CD4-positive, alpha-beta T cell (primary cell): ENCODE measurements around the gene TAMM41. TPM values are rescaled to one million over a fixed set of nuclear protein-coding genes. Genes with fewer than 3 reads are reported as not detected.

Source experiments
- ATAC-seq: fragments of 200-7000 bp; cut with Tn5 transposase; one replicate; pipeline ENCODE4 v1.10.0; 2022; ENCODE audit warnings: mild to moderate bottlenecking; ENCODE audit not compliant: poor library complexity
- CTCF ChIA-PET: fragments of 350-600 bp; sonication (Branson Sonifier 250); formaldehyde crosslinking; loops from one replicate; lab custom pipeline; 2021; ENCODE audit warnings: antibody characterized with exemption, inconsistent platforms; lab: Charles Lee
- POLR2A ChIA-PET: fragments of 350-600 bp; sonication (Branson Sonifier 250); formaldehyde crosslinking; loops from one replicate; lab custom pipeline; 2021; ENCODE audit warnings: antibody characterized with exemption, inconsistent platforms; lab: Charles Lee
- DNase-seq, 14 experiments: peaks; one replicate each; pipeline ENCODE4 v3.0.0-alpha.2; 2013 to 2020; ENCODE audit warnings: mixed read lengths in 2 of 14
- H3K27ac ChIP-seq, 2 donors: one replicate each; pipeline versions ENCODE4 v1.5.1 to v1.7.0; 2013; ENCODE audit warnings: low read length in 2 of 2, low read depth in 1 of 2, mild to moderate bottlenecking in 1 of 2
- H3K27me3 ChIP-seq, 2 experiments: 1 replicate in 1 of 2; 2 replicates in 1 of 2; pipeline versions ENCODE4 v1.6.1 to v1.7.0; 2013; ENCODE audit warnings: low read length in 2 of 2, control low read depth in 1 of 2, mild to moderate bottlenecking in 1 of 2, moderate library complexity in 1 of 2; ENCODE audit not compliant: insufficient read depth in 2 of 2, control insufficient read depth in 1 of 2
- H3K36me3 ChIP-seq: one replicate; pipeline ENCODE4 v1.6.1; 2013; ENCODE audit warnings: low read length, control low read depth; ENCODE audit not compliant: insufficient read depth
- H3K4me1 ChIP-seq: one replicate; pipeline ENCODE4 v1.6.1; 2013; ENCODE audit warnings: low read length, control low read depth; ENCODE audit not compliant: insufficient read depth
- H3K4me3 ChIP-seq: one replicate; pipeline ENCODE4 v1.5.1; 2013; ENCODE audit warnings: mild to moderate bottlenecking, low read length, moderate library complexity
- H3K9me3 ChIP-seq, 2 experiments: 1 replicate in 1 of 2; 2 replicates in 1 of 2; pipeline versions ENCODE4 v1.6.1 to v1.7.0; 2013; ENCODE audit warnings: low read length in 2 of 2, mild to moderate bottlenecking in 2 of 2, control low read depth in 1 of 2, moderate library complexity in 1 of 2; ENCODE audit not compliant: control insufficient read depth in 1 of 2, insufficient read depth in 1 of 2
- H3K27ac Mint-ChIP-seq: one replicate; pipeline ENCODE4 v1.8.0; 2020; ENCODE audit warnings: mixed read lengths
- H3K27me3 Mint-ChIP-seq: one replicate; pipeline ENCODE4 v1.8.0; 2021; ENCODE audit warnings: mixed read lengths
- H3K36me3 Mint-ChIP-seq: one replicate; pipeline ENCODE4 v1.8.0; 2021; ENCODE audit warnings: low read depth, mixed read lengths
- H3K4me1 Mint-ChIP-seq: one replicate; pipeline ENCODE4 v1.8.0; 2021; ENCODE audit warnings: low read depth, mixed read lengths
- H3K4me3 Mint-ChIP-seq: one replicate; pipeline ENCODE4 v1.8.0; 2020; ENCODE audit warnings: mild to moderate bottlenecking, mixed read lengths
- H3K9me3 Mint-ChIP-seq: one replicate; pipeline ENCODE4 v1.8.0; 2020; ENCODE audit warnings: mixed read lengths
- CTCF ChIP-seq: fragments of 200-600 bp; IDR thresholded peaks from one replicate; pipeline ENCODE4 v1.8.0; 2022; ENCODE audit warnings: antibody characterized with exemption, mild to moderate bottlenecking
- intact Hi-C, 2 experiments: fragments of 100-400 bp; cut with DNase I in 1 of 2; cut with micrococcal nuclease in 1 of 2; formaldehyde crosslinking; loops; one replicate each; pipeline versions ENCODE4 v1.15.1 to v1.9.0; 2023 to 2025; cut with DNase I, micrococcal nuclease
- total RNA-seq, 174 experiments: library from RNA in 2 of 174; stranded (reverse) in 2 of 174; gene quantifications; one replicate each; pipeline ENCODE4 v1.2.3 and lab custom pipeline; 2021 to 2026

The TAMM41 gene
- total RNA-seq, 2 experiments from 2014 or later = 19.7 to 22.0 TPM

GRCh38 chr3:11770477-11771391, 76.0 kb downstream of the TAMM41 start:
- peak overlapping the region; percentile 2 for H3K4me3 Mint-ChIP-seq
- H3K27me3 Mint-ChIP-seq = no peaks in the 10 kb centered on the region

GRCh38 chr3:11769704-11770476, 76.8 kb downstream of the TAMM41 start:
- peak in 1 of 14 experiments; percentile 3 for DNase-seq
- peak overlapping the region in 1 of 2 donors; percentile 25 for H3K27ac ChIP-seq
- H3K27me3 Mint-ChIP-seq = no peaks in the 10 kb centered on the region
- ChIA-PET POLR2A (interaction anchor here (0.6 to 1.9 kb wide), 10 partner anchors 10 to 498 kb away, joined by 3 to 9 read pairs (median 4); partner anchors contain the start of genes ATG7, TAMM41 and VGLL4), CTCF (interaction anchor here (1.4 kb wide), 1 partner anchor 34 kb away, joined by 7 read pairs; no protein-coding TSS in a partner anchor)
- H3K4me3 ChIP-seq = peak overlapping the region; percentile 24
- H3K4me3 Mint-ChIP-seq = peak overlapping the region; percentile 2
- no peaks in the 10 kb centered on the region for H3K27me3 ChIP-seq
- intact Hi-C loops = loop anchor here (1.0 to 5.0 kb wide), 3 partner anchors 34 to 77 kb away; partner anchors contain the start of gene TAMM41 (in 1 of the 2)
- H3K9me3 ChIP-seq = no peaks in the 10 kb centered on the region
- no peaks in the 10 kb centered on the region for H3K36me3 ChIP-seq
- no peaks in the 10 kb centered on the region for H3K36me3 Mint-ChIP-seq
- H3K9me3 Mint-ChIP-seq = no peaks in the 10 kb centered on the region
- TF ChIP-seq CTCF = no peak
- peak overlapping the region; percentile 60 for H3K27ac Mint-ChIP-seq
- H3K4me1 Mint-ChIP-seq = peaks cover 22% of the 10 kb centered on the region
- ATAC-seq = peak; percentile 1
- H3K4me1 ChIP-seq = peaks cover 18% of the 10 kb centered on the region

More at GRCh38 chr3:11770477-11771391, 76.0 kb downstream of the TAMM41 start:
- Mint-ChIP-seq H3K9me3 (no peaks in the 10 kb centered on the region), H3K27ac (peak overlapping the region; percentile 60), H3K4me1 (peaks cover 19% of the 10 kb centered on the region), H3K36me3 (no peaks in the 10 kb centered on the region)
- POLR2A ChIA-PET = interaction anchor here (0.6 to 1.9 kb wide), 11 partner anchors 9 to 499 kb away, joined by 3 to 9 read pairs (median 4); partner anchors contain the start of genes ATG7, TAMM41 and VGLL4
- TF ChIP-seq CTCF = no peak
- DNase-seq (peak; percentile 67 to 95 (median 72)), ATAC-seq (peak; percentile 99)
- Histone ChIP-seq H3K36me3 (no peaks in the 10 kb centered on the region), H3K27me3 (no peaks in the 10 kb centered on the region), H3K27ac (peak overlapping the region; percentile 52 to 53), H3K9me3 (no peaks in the 10 kb centered on the region), H3K4me3 (peak overlapping the region; percentile 24), H3K4me1 (peaks cover 18% of the 10 kb centered on the region)
- CTCF ChIA-PET = interaction anchor here (1.4 kb wide), 1 partner anchor 33 kb away, joined by 7 read pairs; no protein-coding TSS in a partner anchor
- intact Hi-C loops = loop anchor here in 1 of 2 experiments (1.0 to 5.0 kb wide), 2 partner anchors 34 to 53 kb away; no protein-coding TSS in a partner anchor

- no peaks in the 10 kb centered on the region for H3K36me3 Mint-ChIP-seq
- no peak overlapping the region for H3K4me3 Mint-ChIP-seq
- DNase-seq (no peak), ATAC-seq (no peak)
- peaks cover 23% of the 10 kb centered on the region for H3K4me1 Mint-ChIP-seq
- Histone ChIP-seq H3K4me1 (peaks cover 18% of the 10 kb centered on the region), H3K9me3 (no peaks in the 10 kb centered on the region), H3K27ac (no peak overlapping the region), H3K36me3 (no peaks in the 10 kb centered on the region), H3K4me3 (no peak overlapping the region), H3K27me3 (no peaks in the 10 kb centered on the region)
- intact Hi-C loops = loop anchor here in 1 of 2 experiments (5.0 kb wide), 1 partner anchor 79 kb away; the partner anchor contains the start of gene TAMM41
- no peaks in the 10 kb centered on the region for H3K9me3 Mint-ChIP-seq
- ChIA-PET POLR2A (no interaction called here), CTCF (no interaction called here)
- H3K27ac Mint-ChIP-seq = no peak overlapping the region
- H3K27me3 Mint-ChIP-seq = no peaks in the 10 kb centered on the region
- TF ChIP-seq CTCF = no peak
These were observed 78.1 kb downstream of the TAMM41 start for GRCh38 chr3:11768604-11769003.
